Naive B cell (primary cell): ENCODE measurements around the gene TMED8. TPM values are rescaled to one million over a fixed set of nuclear protein-coding genes. Genes with fewer than 3 reads are reported as not detected.
"Not testable (repeated sequence)": the region's sequence is repeated elsewhere in the genome, so short reads cannot be mapped to it uniquely, and the experiment has no call there.

ENCODE experiments used
- ATAC-seq, 2 donors: fragments of 150-1000 bp; cut with Tn5 transposase; 2 replicates each; pipeline ENCODE4 v1.10.0; 2021; ENCODE audit warnings: low read depth in 2 of 2, mild to moderate bottlenecking in 2 of 2, moderate library complexity in 2 of 2
- DNase-seq: peaks from one replicate; pipeline ENCODE4 v3.0.0; 2022
- H3K27ac Mint-ChIP-seq, 6 donors: one replicate each; pipeline ENCODE4 v1.8.0; 2020 to 2022; ENCODE audit warnings: mild to moderate bottlenecking in 6 of 6, mixed read lengths in 6 of 6, moderate library complexity in 5 of 6, inconsistent platforms in 2 of 6
- H3K27me3 Mint-ChIP-seq, 3 donors: one replicate each; pipeline ENCODE4 v1.8.0; 2021 to 2022; ENCODE audit warnings: mixed read lengths in 3 of 3, mild to moderate bottlenecking in 1 of 3
- H3K36me3 Mint-ChIP-seq, 2 donors: one replicate each; pipeline ENCODE4 v1.8.0; 2020 to 2022; ENCODE audit warnings: mixed read lengths in 2 of 2, inconsistent platforms in 1 of 2, mild to moderate bottlenecking in 1 of 2
- H3K4me1 Mint-ChIP-seq, 3 donors: one replicate each; pipeline ENCODE4 v1.8.0; 2020 to 2022; ENCODE audit warnings: mixed read lengths in 3 of 3, inconsistent platforms in 1 of 3, mild to moderate bottlenecking in 1 of 3, moderate library complexity in 1 of 3
- H3K4me3 Mint-ChIP-seq, 8 donors: one replicate each; pipeline ENCODE4 v1.8.0; 2020 to 2022; ENCODE audit warnings: mild to moderate bottlenecking in 8 of 8, mixed read lengths in 8 of 8, moderate library complexity in 8 of 8, inconsistent platforms in 2 of 8
- H3K9me3 Mint-ChIP-seq, 7 donors: one replicate each; pipeline ENCODE4 v1.8.0; 2020 to 2022; ENCODE audit warnings: mixed read lengths in 7 of 7, mild to moderate bottlenecking in 5 of 7, inconsistent platforms in 2 of 7, moderate library complexity in 1 of 7
- polyA plus RNA-seq, 6 donors: library from polyadenylated mRNA; unstranded; fragments of 300-500 nt; fragmentation: Illumina TruSeq; gene quantifications; one replicate each; pipeline ENCODE4 v1.2.3, GENCODE V29; 2021; ENCODE audit warnings: low read depth in 6 of 6

The TMED8 gene
- polyA plus RNA-seq, 6 donors from 2014 or later, result 2.3 to 25.0 (median 21.6) TPM

DNA sequence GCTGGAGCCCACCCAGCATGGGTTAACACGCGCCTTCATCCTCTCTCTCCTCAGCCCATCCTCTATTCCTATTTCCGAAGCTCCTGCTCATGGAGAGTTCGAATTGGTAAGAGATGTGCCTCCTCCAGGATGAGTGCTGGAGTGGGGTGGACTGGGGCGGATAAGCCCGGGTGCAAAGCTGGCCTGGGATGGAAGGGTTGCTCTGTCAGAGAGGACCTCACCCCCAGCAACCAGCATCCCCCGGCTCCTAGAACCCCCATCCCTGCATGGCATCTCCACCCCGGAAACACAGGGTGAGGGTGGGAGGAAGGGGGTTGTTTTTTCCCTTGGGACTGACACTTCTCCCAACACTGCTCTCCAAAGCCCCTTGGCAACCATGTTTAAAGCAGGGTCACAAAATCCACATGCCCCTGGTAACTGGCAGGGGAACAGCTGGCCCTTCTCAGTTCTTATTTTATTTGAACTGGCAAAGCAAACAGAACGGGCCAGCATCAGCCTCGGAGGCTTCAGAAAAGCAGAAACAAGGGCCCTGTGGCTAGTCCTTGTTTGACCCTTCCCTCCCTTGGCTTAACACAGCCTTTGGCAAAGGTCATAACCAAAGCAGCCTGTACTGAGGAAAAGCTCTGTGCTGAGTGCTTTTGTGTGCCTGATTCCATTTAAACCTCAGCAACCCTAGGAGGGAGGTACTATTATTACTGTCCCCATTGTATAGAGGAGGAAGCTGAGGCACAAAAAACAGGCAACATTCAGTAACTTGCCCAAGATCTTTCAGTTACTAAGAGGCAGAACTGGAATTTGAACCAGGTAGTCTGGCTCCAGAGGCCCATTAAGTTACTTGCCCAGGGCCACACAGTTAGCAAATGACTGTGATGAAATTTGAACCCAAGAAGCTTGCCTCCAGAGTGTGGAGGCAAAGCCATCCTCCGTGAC, 51.8 kb downstream of the TMED8 start:
- no peak for ATAC-seq
- Mint-ChIP-seq H3K27me3 (no peaks in the 10 kb centered on the region), H3K9me3 (no peaks in the 10 kb centered on the region), H3K27ac (no peak overlapping the region), H3K4me1 (peaks cover 13 to 15% (median 13%) of the 10 kb centered on the region in 3 donors), H3K4me3 (no peak overlapping the region), H3K36me3 (no peaks in the 10 kb centered on the region)
- DNase-seq, result no peak

DNA sequence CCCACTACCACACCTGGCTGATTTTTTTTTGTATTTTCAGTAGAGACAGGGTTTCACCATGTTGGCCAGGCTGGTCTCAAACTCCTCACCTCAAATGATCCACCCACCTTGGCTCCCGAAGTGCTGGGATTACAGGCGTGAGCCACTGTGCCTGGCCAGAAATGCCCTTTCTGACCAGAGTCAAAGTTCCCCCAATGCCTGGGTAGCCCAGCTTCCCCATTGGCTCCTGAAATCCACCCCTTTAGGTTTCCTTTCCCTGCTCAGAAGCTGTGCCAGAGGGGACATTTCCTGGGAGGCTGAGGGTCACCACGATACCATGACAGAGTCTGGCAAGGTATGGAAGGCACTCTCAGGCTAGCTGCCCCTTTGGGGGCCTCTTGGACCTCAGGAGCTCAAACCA, 52.6 kb downstream of the TMED8 start:
- DNase-seq, result no peak
- no peaks in the 10 kb centered on the region for H3K27me3 Mint-ChIP-seq
- H3K9me3 Mint-ChIP-seq, result no peaks in the 10 kb centered on the region
- no peaks in the 10 kb centered on the region for H3K36me3 Mint-ChIP-seq
- H3K27ac Mint-ChIP-seq, result no peak overlapping the region
- H3K4me3 Mint-ChIP-seq, result peak overlapping the region in 3 of 8 donors; percentile 5 to 47 (median 15)
- H3K4me1 Mint-ChIP-seq, result peaks cover 16 to 18% (median 18%) of the 10 kb centered on the region in 3 donors
- ATAC-seq, result no peak

DNA sequence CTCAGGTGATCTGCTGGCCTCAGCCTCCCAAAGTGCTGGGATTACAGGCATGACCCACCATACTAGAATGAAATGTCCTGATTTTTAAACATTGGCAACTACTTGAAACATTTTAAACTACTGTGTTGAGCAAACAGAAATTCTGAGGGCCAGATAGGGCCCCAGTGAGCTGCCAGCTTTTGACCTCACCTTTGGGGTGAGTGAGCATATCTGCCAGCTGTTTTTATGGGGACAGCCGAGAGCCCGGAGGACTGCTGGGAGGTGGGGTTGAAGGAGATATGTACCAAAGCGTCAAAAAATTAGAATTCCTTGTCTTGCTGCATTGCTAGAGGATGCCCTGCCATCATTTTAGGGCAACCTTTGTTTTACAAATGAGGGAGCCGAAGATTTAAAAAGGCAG, 53.3 kb downstream of the TMED8 start:
- Mint-ChIP-seq H3K27ac (no peak overlapping the region), H3K36me3 (no peaks in the 10 kb centered on the region), H3K4me1 (peaks cover 16 to 18% (median 18%) of the 10 kb centered on the region in 3 donors), H3K27me3 (no peaks in the 10 kb centered on the region), H3K4me3 (peak overlapping the region in 2 of 8 donors; percentile 38 to 47), H3K9me3 (no peaks in the 10 kb centered on the region)
- DNase-seq, result no peak
- ATAC-seq, result no peak

DNA sequence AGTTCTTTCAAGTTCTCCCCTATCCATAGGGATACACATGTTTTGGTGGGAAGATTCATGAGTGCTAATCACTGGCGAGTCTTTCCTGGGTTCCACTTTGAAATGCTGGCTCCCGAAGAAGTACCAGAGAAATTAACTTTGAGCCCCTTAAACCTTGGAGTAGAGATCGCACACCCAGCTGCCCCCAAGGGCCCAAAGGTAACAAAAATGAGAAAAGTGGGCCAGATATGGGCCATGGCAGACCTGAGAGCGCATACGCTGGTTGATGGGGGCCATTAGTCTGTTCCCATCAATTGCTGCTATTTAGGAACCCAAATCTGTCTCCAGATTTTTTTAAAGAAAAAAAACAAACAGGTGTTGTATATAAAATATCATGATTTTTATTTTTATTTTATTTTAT, 53.9 kb downstream of the TMED8 start:
- Mint-ChIP-seq H3K27ac (peak overlapping the region in 1 of 6 donors; percentile 96), H3K27me3 (no peaks in the 10 kb centered on the region), H3K4me1 (peaks cover 16 to 18% (median 18%) of the 10 kb centered on the region in 3 donors), H3K36me3 (no peaks in the 10 kb centered on the region), H3K9me3 (no peaks in the 10 kb centered on the region), H3K4me3 (peak overlapping the region in 3 of 8 donors; percentile 92 to 99 (median 95))
- no peak for DNase-seq
- ATAC-seq, result no peak

DNA sequence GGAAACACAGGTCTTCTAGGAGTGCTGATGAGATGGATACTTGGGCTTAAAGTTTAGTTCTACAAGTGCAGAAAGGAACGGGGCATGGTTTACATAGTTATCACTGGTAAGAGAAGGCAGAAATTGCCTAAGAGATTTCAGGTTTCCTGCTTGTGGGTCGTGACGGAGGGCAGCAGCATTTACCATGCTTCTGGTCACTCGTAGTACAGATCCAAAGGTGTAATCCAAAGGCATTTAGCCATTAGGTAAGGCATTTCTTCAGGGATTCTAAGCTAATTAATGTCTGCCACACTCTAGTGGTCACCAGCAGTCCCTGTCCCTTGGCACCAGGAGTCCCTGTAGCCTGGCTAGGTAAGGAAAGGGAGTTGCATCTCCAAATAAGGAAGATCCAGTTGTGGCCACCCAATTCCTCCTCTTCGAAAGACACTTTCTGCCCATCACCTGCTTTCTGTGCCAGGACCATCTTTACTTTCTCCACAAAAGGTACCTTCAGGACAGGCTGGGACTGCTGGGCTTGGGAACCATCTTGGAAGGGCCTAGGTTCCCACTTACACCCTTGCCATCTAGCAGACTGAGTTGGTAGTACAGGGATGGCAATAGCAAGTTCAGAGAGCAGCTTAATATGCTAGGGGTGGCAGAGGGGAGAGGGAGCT, 54.5 kb downstream of the TMED8 start:
- no peaks in the 10 kb centered on the region for H3K27me3 Mint-ChIP-seq
- peaks cover 16 to 18% (median 18%) of the 10 kb centered on the region in 3 donors for H3K4me1 Mint-ChIP-seq
- peak overlapping the region; percentile 96 to 100 (median 99) for H3K27ac Mint-ChIP-seq
- H3K4me3 Mint-ChIP-seq, result peak overlapping the region; percentile 91 to 99 (median 99)
- no peak for ATAC-seq
- no peak for DNase-seq
- no peaks in the 10 kb centered on the region for H3K9me3 Mint-ChIP-seq
- H3K36me3 Mint-ChIP-seq, result no peaks in the 10 kb centered on the region

DNA sequence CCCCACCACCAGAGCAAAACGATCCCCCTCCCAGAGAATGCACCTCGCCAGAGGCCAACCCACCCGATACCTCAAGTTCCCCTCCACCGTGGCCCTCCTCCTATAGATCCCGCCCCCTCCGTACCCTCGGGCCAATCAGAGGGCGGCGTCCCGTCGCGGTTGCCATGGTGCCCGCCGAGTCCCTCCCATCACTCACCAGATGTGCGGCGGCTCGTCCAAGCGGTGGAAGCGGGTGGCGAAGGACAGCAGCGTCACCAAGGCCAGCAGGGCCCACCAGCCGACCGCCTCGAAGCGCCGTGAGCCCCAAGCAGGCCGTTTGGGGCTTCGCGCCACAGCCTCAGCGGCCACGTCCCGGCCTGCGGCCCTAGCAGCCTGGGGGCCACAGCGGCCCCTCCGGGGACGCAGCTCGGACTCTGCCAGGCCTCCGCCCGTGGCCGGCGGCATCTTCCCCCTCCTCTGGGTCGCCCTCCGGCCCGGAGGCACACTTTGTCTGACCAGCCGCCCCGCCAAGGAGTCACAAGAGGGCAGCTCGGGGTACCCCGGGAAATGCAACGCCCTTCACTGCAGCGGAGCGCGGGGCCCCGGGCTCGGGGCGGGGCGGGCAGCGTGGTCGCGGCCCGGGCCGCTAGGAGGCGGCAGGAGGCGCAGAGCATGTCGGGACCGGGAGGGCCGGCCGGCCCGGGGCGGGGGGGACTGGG, 56.5 kb downstream of the TMED8 start, which contains the start of gene POMT2:
TSS of gene POMT2 (minus strand) at position 646 of the 698 bp plus-strand sequence. CDS start at position 444, 202 bp downstream.
- peak within 1 kb of the TSS; percentile 91 to 99 (median 99) for H3K4me3 Mint-ChIP-seq
- H3K4me1 Mint-ChIP-seq, result peaks cover 16 to 25% (median 18%) of the 10 kb centered on the region in 3 donors
- DNase-seq (peak; percentile 96), ATAC-seq (peak; percentile 65 to 66)
- H3K27me3 Mint-ChIP-seq, result no peaks in the 10 kb centered on the region
- no peaks in the 10 kb centered on the region for H3K9me3 Mint-ChIP-seq
- H3K36me3 Mint-ChIP-seq, result no peaks in the 10 kb centered on the region
- H3K27ac Mint-ChIP-seq, result peak within 1 kb of the TSS; percentile 96 to 100 (median 99)

DNA sequence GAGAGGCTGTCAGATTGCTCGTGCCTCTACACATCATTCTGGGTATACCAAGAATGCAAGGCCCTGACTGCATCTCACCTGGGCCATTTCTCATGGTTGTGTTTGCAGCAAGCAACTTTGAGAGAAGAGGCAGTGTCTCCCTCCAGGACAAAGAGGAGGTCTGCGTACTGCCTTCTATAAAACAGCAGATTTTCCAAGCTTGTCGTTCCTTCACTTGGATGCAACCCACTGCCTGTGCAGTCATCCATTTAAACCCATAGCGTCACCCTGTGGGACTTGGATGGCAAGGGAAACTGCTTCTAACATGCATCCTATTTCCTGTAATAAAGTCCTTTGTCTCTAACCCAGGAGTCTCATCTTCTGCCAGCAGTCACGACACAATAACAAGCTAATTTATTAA, 57.5 kb downstream of the TMED8 start:
- no peaks in the 10 kb centered on the region for H3K36me3 Mint-ChIP-seq
- H3K9me3 Mint-ChIP-seq, result no peaks in the 10 kb centered on the region
- no peak for ATAC-seq
- peaks cover 16 to 25% (median 18%) of the 10 kb centered on the region in 3 donors for H3K4me1 Mint-ChIP-seq
- peak overlapping the region in 5 of 6 donors; percentile 85 to 96 (median 95) for H3K27ac Mint-ChIP-seq
- no peak for DNase-seq
- H3K4me3 Mint-ChIP-seq, result peak overlapping the region in 5 of 8 donors; percentile 33 to 99 (median 95)
- no peaks in the 10 kb centered on the region for H3K27me3 Mint-ChIP-seq

DNA sequence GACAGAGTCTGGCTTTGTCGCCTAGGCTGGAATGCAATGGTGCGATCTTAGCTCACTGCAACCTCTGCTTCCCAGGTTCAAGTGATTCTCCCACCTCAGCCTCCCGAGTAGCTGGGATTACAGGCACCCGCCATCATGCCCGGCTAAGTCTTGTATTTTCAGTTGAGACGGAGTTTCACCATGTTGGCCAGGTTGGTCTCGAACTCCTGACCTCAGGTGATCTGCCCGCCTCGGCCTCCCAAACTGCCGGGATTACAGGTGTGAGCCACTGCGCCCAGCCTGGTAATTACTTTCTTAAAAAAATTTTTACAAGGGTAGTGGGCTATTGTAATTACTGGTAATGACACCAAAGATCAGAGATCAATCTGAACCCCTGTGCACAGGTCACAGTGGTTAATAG, 58.1 kb downstream of the TMED8 start:
- ATAC-seq, H3K27me3 Mint-ChIP-seq, H3K36me3 Mint-ChIP-seq, DNase-seq, H3K9me3 Mint-ChIP-seq: not testable (repeated sequence)
- H3K4me3 Mint-ChIP-seq, result peak overlapping the region in 1 of 8 donors; percentile 95
- peaks cover 16 to 25% (median 18%) of the 10 kb centered on the region in 3 donors for H3K4me1 Mint-ChIP-seq
- H3K27ac Mint-ChIP-seq, result peak overlapping the region in 1 of 6 donors; percentile 70

DNA sequence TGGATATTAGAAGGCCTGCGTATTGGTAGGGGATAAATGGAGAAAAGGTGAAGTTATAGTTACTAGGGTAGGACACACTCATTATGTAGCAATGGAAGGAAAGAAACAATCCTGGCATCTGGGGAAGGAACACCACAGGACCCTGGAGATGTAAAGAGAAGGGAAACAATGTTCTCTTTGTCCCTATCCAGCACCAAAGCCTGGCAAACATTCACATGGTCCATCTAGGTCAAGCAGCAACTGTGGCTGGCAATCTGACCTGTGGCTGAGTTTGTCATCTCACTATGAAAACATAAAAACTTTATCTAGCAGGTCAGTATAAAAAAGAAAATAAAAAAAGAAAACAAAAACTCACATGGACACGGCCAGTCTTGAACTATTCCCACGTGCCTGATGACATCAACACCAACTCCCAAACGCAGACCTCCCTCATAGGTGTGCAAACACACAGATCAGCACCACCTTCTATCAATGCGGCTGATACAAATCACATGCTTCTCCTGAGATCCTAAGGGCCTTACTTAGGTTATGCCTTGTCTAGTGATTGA, 58.8 kb downstream of the TMED8 start:
- Mint-ChIP-seq H3K27me3 (no peaks in the 10 kb centered on the region), H3K27ac (no peak overlapping the region), H3K4me1 (peaks cover 16 to 25% (median 18%) of the 10 kb centered on the region in 3 donors), H3K9me3 (no peaks in the 10 kb centered on the region), H3K4me3 (peak overlapping the region in 2 of 8 donors; percentile 52 to 73), H3K36me3 (no peaks in the 10 kb centered on the region)
- DNase-seq (no peak), ATAC-seq (no peak)

DNA sequence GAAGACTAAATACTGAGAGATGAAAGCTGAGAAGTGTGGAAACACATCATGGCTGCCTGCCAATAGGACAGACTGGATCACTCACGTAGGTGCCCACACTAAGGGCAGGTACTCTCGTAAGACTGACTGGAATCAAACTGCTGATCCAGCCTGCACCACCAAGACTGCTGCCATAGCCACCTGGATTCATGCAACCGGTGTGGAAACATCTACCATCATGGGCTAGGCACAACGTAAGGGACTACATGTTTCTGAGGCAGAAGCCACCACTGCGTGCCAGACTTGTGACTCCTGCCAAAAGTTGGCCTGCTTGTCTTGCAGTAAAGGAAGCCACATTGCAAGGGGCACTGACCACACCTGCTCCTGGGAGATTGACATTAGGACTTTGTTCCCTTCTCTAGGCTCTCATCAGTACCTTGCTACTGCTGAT, 60.0 kb downstream of the TMED8 start:
- ATAC-seq (no peak), DNase-seq (no peak)
- Mint-ChIP-seq H3K4me3 (no peak overlapping the region), H3K9me3 (no peaks in the 10 kb centered on the region), H3K36me3 (no peaks in the 10 kb centered on the region), H3K4me1 (peaks cover 6 to 16% (median 8%) of the 10 kb centered on the region in 3 donors), H3K27ac (no peak overlapping the region), H3K27me3 (no peaks in the 10 kb centered on the region)

DNA sequence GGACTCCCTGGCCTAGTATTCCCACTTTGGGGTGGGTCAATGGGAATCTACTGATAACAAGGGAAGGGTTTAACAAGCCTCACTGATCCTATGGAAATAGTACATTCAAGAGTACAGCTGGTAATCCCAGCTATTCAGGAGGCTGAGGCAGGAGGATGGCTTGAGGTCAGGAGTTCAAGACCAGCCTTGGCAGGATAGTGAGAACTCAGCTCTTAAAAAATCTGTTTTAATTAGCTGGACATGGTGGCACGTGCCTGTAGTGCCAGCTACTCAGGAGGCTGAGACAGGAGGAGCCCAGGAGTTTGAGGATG, 60.7 kb downstream of the TMED8 start:
- DNase-seq (no peak), ATAC-seq (no peak)
- Mint-ChIP-seq H3K27me3 (no peaks in the 10 kb centered on the region), H3K9me3 (no peaks in the 10 kb centered on the region), H3K4me1 (peaks cover 5 to 13% (median 6%) of the 10 kb centered on the region in 3 donors), H3K4me3 (peak overlapping the region in 1 of 8 donors; percentile 75), H3K36me3 (no peaks in the 10 kb centered on the region), H3K27ac (peak overlapping the region in 2 of 6 donors; percentile 33 to 38)

DNA sequence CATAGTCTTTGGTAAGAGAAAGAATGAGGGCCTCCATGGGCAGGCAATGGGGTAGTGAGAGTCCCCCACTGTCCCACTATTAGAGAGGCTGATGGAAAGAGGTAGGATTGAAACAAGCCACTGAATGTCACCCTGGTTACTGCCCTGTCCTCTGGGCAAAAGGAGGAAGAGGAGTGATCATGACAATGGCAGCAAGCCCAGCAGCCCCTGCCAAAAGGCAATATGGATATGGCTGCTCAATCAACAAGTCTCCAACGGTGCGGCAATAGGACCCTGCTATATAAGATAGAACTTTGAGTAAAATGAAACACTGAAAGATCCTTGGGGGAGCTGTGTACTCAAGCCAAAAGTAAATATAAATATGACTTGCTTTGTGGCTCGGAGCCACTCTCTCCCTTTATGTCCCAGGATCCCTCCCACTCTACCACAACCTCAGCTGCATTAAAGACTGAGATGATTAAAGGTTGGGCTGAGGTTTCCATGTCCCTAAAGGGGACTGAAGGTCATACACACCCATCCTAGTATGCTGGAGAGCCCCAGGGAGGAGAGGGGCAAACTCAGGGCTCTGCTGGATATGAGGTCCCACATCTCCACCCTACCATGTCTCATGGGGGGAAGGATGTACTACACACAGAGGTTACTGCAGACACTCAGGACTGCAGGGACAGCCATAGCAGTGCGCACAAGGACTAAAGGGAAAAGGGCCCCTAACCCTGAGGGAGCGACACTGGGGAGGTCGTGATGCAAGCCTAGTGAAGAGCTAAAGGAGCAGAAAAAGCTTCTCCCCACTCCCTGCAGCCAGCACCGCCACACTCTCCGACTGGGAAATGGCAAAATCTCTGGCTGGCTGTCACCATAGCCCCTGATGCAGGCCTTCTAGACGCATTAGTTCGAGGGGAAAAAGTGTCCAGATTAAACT, 62.1 kb downstream of the TMED8 start:
- H3K9me3 Mint-ChIP-seq, result no peaks in the 10 kb centered on the region
- H3K4me3 Mint-ChIP-seq, result no peak overlapping the region
- DNase-seq, result no peak
- H3K36me3 Mint-ChIP-seq, result no peaks in the 10 kb centered on the region
- H3K4me1 Mint-ChIP-seq, result peaks cover 0 to 9% (median under 1%) of the 10 kb centered on the region in 3 donors
- ATAC-seq, result no peak
- no peaks in the 10 kb centered on the region for H3K27me3 Mint-ChIP-seq
- H3K27ac Mint-ChIP-seq, result peak overlapping the region in 1 of 6 donors; percentile 66
